Stimulated activated CD8-positive, alpha-beta memory T cell treated with anti-CD3 and anti-CD28 coated beads, Interleukin-2, amount 100 ng/mL, for 1 hour (primary cell): ENCODE measurements around the gene SNAP29.
"Not testable (repeated sequence)": the region's sequence is repeated elsewhere in the genome, so short reads cannot be mapped to it uniquely, and the experiment has no call there.

Experiments
- DNase-seq, 2 donors: peaks; one replicate each; pipeline ENCODE4 v3.0.0-alpha.2; 2020; ENCODE audit warnings: low read depth in 2 of 2

Gene SNAP29

GRCh38 chr22:20930435-20930834, 71.6 kb downstream of the SNAP29 start:
- not testable (repeated sequence) for DNase-seq

- no peak for DNase-seq
Observed at GRCh38 chr22:20931126-20931654, 72.4 kb downstream of the SNAP29 start.

GRCh38 chr22:20933910-20934309, 75.1 kb downstream of the SNAP29 start:
- no peak for DNase-seq

GRCh38 chr22:20935049-20935448, 76.2 kb downstream of the SNAP29 start:
- DNase-seq = not testable (repeated sequence)

GRCh38 chr22:20935780-20936539, 77.2 kb downstream of the SNAP29 start:
- DNase-seq = not testable (repeated sequence)

- no peak for DNase-seq
Observed at GRCh38 chr22:20937031-20937793, 78.4 kb downstream of the SNAP29 start.

- DNase-seq = no peak
Observed at GRCh38 chr22:20937794-20938671, 79.2 kb downstream of the SNAP29 start.

- DNase-seq = not testable (repeated sequence)
Observed at GRCh38 chr22:20939457-20940185, 80.8 kb downstream of the SNAP29 start.

- DNase-seq = no peak
Observed at GRCh38 chr22:20940186-20940651, 81.4 kb downstream of the SNAP29 start.
